HG03571 (cell line): ENCODE measurements around the gene GPR137B.
"Not testable (repeated sequence)": the region's sequence is repeated elsewhere in the genome, so short reads cannot be mapped to it uniquely, and the experiment has no call there.

Experiments used
- ATAC-seq: cut with Tn5 transposase; IDR thresholded peaks from one replicate; pipeline ENCODE4 v1.9.1; 2021; ENCODE audit not compliant: unreplicated experiment

The GPR137B gene

GRCh38 chr1:236186471-236186870 lies 44.1 kb downstream of the GPR137B start:
- not testable (repeated sequence) for ATAC-seq

GRCh38 chr1:236188084-236188483 lies 45.7 kb downstream of the GPR137B start:
- not testable (repeated sequence) for ATAC-seq

GRCh38 chr1:236193184-236193583 lies 50.8 kb downstream of the GPR137B start:
- ATAC-seq: no peak

GRCh38 chr1:236200925-236201324 lies 58.6 kb downstream of the GPR137B start:
- no peak for ATAC-seq

- ATAC-seq: no peak
Observed at GRCh38 chr1:236201786-236202185, 59.4 kb downstream of the GPR137B start.

- ATAC-seq: no peak
Observed at GRCh38 chr1:236204039-236204438, 61.7 kb downstream of the GPR137B start.

GRCh38 chr1:236204656-236205055 lies 62.3 kb downstream of the GPR137B start:
- no peak for ATAC-seq

- no peak for ATAC-seq
Observed at GRCh38 chr1:236206548-236206947, 64.2 kb downstream of the GPR137B start.

- no peak for ATAC-seq
Observed at GRCh38 chr1:236207121-236207520, 64.8 kb downstream of the GPR137B start.

- ATAC-seq: no peak
Observed at GRCh38 chr1:236207569-236207968, 65.2 kb downstream of the GPR137B start.

GRCh38 chr1:236209185-236209584 lies 66.8 kb downstream of the GPR137B start:
- no peak for ATAC-seq

- no peak for ATAC-seq
Observed at GRCh38 chr1:236209713-236210112, 67.4 kb downstream of the GPR137B start.

- ATAC-seq: no peak
Observed at GRCh38 chr1:236211815-236212214, 69.5 kb downstream of the GPR137B start.

- ATAC-seq: no peak
Observed at GRCh38 chr1:236213534-236213933, 71.2 kb downstream of the GPR137B start.

GRCh38 chr1:236214761-236215160 lies 72.4 kb downstream of the GPR137B start:
- ATAC-seq: no peak

GRCh38 chr1:236220473-236220872 lies 78.1 kb downstream of the GPR137B start:
- ATAC-seq: no peak

GRCh38 chr1:236222632-236223031 lies 80.3 kb downstream of the GPR137B start:
- no peak for ATAC-seq

GRCh38 chr1:236228411-236228810 lies 86.1 kb downstream of the GPR137B start:
- ATAC-seq: no peak

- no peak for ATAC-seq
Observed at GRCh38 chr1:236235116-236235515, 92.8 kb downstream of the GPR137B start.

- no peak for ATAC-seq
Observed at GRCh38 chr1:236239092-236239585, 96.8 kb downstream of the GPR137B start.

GRCh38 chr1:236240675-236241074 lies 98.3 kb downstream of the GPR137B start:
- no peak for ATAC-seq

GRCh38 chr1:236242568-236242967 lies 100.2 kb downstream of the GPR137B start:
- ATAC-seq: no peak

- no peak for ATAC-seq
Observed at GRCh38 chr1:236247286-236247685, 104.9 kb downstream of the GPR137B start.

- ATAC-seq: no peak
Observed at GRCh38 chr1:236251587-236251986, 109.2 kb downstream of the GPR137B start.
